Measurements from ENCODE around the gene STARD4.

Gene STARD4

DNA sequence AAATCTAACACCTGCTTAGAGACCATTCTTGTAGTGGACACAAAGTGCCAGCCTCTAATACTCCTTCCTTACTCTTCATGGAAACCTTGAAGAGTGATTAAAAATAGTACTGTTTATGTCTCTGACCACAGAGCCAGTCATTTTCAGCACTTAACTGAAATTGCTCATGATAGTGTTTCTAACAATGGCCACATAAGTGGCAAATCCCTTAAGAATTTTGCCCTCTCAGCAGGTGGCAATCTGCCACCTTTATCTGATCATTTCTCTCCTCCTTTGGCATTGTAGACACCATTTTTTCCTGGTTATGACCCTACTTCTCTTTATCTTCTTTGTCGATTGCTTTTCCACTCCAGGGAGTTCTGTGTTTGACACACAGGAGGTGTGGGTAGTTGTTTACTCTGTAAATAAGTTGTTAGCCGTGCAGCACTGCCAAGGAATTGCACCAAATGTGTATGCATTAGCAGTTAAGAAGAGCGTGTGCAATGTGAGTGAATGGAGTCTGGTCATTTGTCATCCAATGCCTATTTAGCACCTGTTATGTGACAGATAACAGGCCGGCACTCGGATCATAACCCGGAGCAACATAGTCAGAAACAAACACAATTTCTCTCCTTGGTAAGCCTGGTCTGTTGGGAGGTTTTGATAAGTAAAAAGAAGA is 36.8 kb upstream of the STARD4 start:
- DNase-seq (ENCODE audit: low read depth): no peak
- no peak overlapping the region for H3K4me3 ChIP-seq (replicated peaks; ENCODE audit: low read depth, low read length)
- no peak for TF ChIP-seq CTCF (IDR thresholded peaks at IDR 0.05; ENCODE audit: low read length, missing control alignments)

- no peak for DNase-seq (ENCODE audit: low read depth)
- no peak for TF ChIP-seq CTCF (IDR thresholded peaks at IDR 0.05; ENCODE audit: low read length, missing control alignments)
- H3K4me3 ChIP-seq (replicated peaks; ENCODE audit: low read depth, low read length): no peak overlapping the region
These were observed 36.1 kb upstream of the STARD4 start for GRCh38 chr5:111548348-111548950.

DNA sequence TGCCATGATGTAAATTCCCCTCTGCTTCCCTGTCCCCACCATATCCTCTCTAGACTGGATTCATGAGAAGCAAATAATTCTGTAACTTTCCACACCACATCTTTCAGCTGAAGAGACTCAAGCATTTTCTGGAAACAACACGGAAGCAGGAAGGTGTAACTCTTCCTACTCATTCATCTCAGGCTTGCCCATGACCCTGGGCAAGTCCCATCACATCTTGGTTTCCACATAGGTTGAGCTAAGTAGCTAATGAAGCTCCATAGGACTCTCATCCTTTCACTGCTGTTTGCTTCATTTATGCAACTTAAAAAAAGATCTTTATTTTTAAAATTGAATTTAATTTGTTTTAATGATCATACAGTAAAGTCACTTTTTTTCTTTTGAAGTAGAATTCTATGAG is 32.7 kb upstream of the STARD4 start:
- TF ChIP-seq CTCF (IDR thresholded peaks at IDR 0.05; ENCODE audit: low read length, missing control alignments): no peak
- DNase-seq (ENCODE audit: low read depth): no peak
- no peak overlapping the region for H3K4me3 ChIP-seq (replicated peaks; ENCODE audit: low read depth, low read length)

DNA sequence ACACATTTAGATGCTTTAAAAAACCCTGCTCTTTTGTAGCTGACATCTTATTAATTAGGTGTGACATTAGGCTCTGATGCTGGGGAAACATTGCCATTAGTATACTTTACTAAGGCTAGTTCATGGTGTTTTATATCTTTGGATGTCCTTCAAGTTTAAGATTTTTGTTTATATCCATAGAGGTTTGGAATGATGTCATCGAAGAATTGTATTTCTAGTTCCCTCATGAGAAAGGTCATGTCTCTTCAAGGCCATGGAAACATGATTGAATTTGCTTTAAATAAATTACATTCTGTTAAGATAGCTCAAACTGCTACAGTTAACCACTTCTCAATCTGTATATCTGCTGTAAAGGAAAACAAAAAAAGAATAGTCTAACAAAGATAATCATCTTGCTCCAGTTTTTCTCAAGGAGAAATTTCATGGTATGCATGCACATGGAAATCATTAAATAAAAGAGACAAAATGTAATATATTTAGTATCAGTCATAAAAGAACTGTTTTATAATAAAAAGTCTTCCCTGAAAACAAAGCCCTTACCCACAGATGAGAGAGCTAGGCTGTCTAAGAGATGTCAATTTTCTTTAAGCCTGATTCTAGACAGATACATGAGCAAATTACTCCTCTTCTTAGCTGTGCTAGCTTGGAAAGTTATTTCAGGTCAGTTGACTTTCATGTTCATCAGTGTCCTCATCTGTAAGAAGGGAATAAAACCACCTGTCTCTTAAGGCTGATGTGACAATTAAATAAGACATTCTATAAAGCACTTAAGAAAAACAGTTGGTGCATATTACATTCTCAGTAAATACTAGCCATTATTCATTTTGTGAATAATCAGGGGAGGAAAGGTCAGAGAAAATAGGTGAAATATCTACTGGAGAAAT is 25.0 kb upstream of the STARD4 start:
- H3K4me3 ChIP-seq (replicated peaks; ENCODE audit: low read depth, low read length): no peak overlapping the region
- DNase-seq (ENCODE audit: low read depth): no peak
- no peak for TF ChIP-seq CTCF (IDR thresholded peaks at IDR 0.05; ENCODE audit: low read length, missing control alignments)

- DNase-seq (ENCODE audit: low read depth): no peak
- H3K4me3 ChIP-seq (replicated peaks; ENCODE audit: low read depth, low read length): no peak overlapping the region
- no peak for TF ChIP-seq CTCF (IDR thresholded peaks at IDR 0.05; ENCODE audit: low read length, missing control alignments)
These were observed 23.7 kb upstream of the STARD4 start for GRCh38 chr5:111535879-111536549.

GRCh38 chr5:111532886-111533582 is 20.7 kb upstream of the STARD4 start:
- DNase-seq (ENCODE audit: low read depth): no peak
- no peak overlapping the region for H3K4me3 ChIP-seq (replicated peaks; ENCODE audit: low read depth, low read length)
- TF ChIP-seq CTCF (IDR thresholded peaks at IDR 0.05; ENCODE audit: low read length, missing control alignments): no peak
